Endodermal cell (in vitro differentiated cells): ENCODE measurements around the gene RDH13. TPM values are rescaled to one million over a fixed set of nuclear protein-coding genes. Genes with fewer than 3 reads are reported as not detected.

ENCODE experiments used
- DNase-seq: peaks from one replicate; pipeline ENCODE4 v3.0.0-alpha.2; 2017
- H3K27ac ChIP-seq: 2 replicates; pipeline ENCODE4 v1.5.1; 2013; ENCODE audit warnings: mild to moderate bottlenecking, low read depth, low read length, moderate library complexity
- H3K27me3 ChIP-seq: 2 replicates; pipeline ENCODE4 v1.6.1; 2013; ENCODE audit warnings: mild to moderate bottlenecking, low read length, moderate library complexity; ENCODE audit not compliant: insufficient read depth, control insufficient read depth, poor library complexity, severe bottlenecking
- H3K36me3 ChIP-seq: 2 replicates; pipeline ENCODE4 v1.7.0; 2013; ENCODE audit warnings: mild to moderate bottlenecking, low read length, moderate library complexity; ENCODE audit not compliant: control insufficient read depth, insufficient read depth
- H3K4me1 ChIP-seq: one replicate; pipeline ENCODE4 v1.7.0; 2013; ENCODE audit warnings: low read length; ENCODE audit not compliant: control insufficient read depth, insufficient read depth
- H3K4me3 ChIP-seq: 2 replicates; pipeline ENCODE4 v1.5.1; 2013; ENCODE audit warnings: mild to moderate bottlenecking, low read length, moderate library complexity
- H3K9ac ChIP-seq: 2 replicates; pipeline ENCODE4 v1.6.1; 2013; ENCODE audit warnings: mild to moderate bottlenecking, low read length, moderate library complexity; ENCODE audit not compliant: poor library complexity, severe bottlenecking; ENCODE audit errors: extremely low read depth
- H3K9me3 ChIP-seq: 2 replicates; pipeline ENCODE4 v1.6.1; 2013; ENCODE audit warnings: mild to moderate bottlenecking, low read length, moderate library complexity; ENCODE audit not compliant: control insufficient read depth
- H3K27ac Mint-ChIP-seq: 2 replicates; pipeline ENCODE4 v1.8.0; 2020; ENCODE audit warnings: mixed read lengths
- H3K27me3 Mint-ChIP-seq: 2 replicates; pipeline ENCODE4 v1.8.0; 2021; ENCODE audit warnings: mild to moderate bottlenecking, mixed read lengths; ENCODE audit not compliant: insufficient read depth
- H3K36me3 Mint-ChIP-seq: 2 replicates; pipeline ENCODE4 v1.8.0; 2020; ENCODE audit warnings: low read depth, mixed read lengths
- H3K4me1 Mint-ChIP-seq: 2 replicates; pipeline ENCODE4 v1.8.0; 2020; ENCODE audit warnings: mixed read lengths
- H3K4me3 Mint-ChIP-seq: 2 replicates; pipeline ENCODE4 v1.8.0; 2020; ENCODE audit warnings: mild to moderate bottlenecking, moderate library complexity, mixed read lengths
- H3K9me3 Mint-ChIP-seq: 2 replicates; pipeline ENCODE4 v1.8.0; 2020; ENCODE audit warnings: mild to moderate bottlenecking, mixed read lengths
- CTCF ChIP-seq: fragments of 200-600 bp; sonication (generic); conservative IDR thresholded peaks from 2 replicates; pipeline ENCODE4 v1.5.0; 2021; ENCODE audit warnings: antibody characterized with exemption, mild to moderate bottlenecking
- WGBS, 2 experiments: methylation state at CpG; one replicate each; pipeline versions ENCODE4 v1.1.5 to v1.1.7; 2013; ENCODE audit warnings: missing lambda C conversion rate in 2 of 2, mixed read lengths in 1 of 2; ENCODE audit not compliant: insufficient coverage in 1 of 2, insufficient read length in 1 of 2; 5-methylcytosine and 5-hydroxymethylcytosine counted together
- total RNA-seq, 2 donors: library from RNA; stranded (reverse); fragmentation: NEBNext Ultra II Directional in 1 of 2; extraction: Animal tissue kit (Norgen Biotek cat#: 25700) in 1 of 2; gene quantifications; 2 replicates in 1 of 2; 3 replicates in 1 of 2; pipeline ENCODE4 v1.2.1, GENCODE V29; 2021

RDH13 gene
- total RNA-seq, 2 donors from 2014 or later = 20.6 to 39.0 TPM

- no peaks in the 10 kb centered on the region for H3K27me3 ChIP-seq
- peaks cover 33% of the 10 kb centered on the region for H3K36me3 Mint-ChIP-seq
These were observed 4.0 kb downstream of the RDH13 start for GRCh38 chr19:55058781-55059610.

DNA sequence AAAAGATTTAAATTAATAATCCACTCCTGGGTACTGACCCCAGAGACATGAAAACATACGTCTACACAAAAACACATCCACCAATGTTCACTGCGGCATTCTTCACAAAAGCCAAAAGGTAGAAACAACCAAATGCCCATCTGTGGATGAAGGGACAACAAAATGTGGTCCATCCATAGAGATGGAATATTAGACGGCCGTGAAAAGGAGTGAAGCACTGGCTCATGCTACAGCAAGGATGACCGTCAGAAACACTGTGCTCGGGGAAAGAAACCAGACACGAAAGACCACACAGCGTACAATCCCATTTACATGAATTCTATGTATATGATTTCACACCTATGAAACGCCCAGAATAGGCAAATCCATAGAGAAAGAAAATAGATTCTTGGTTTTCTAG lies 6.1 kb downstream of the RDH13 start:
- 97 to 100% methylated on average over 8 to 9 of the region's 9 CpGs for WGBS, 2 experiments
- Histone ChIP-seq H3K36me3 (peaks cover 41% of the 10 kb centered on the region), H3K27ac (no peak overlapping the region), H3K9ac (no peak overlapping the region), H3K4me3 (no peak overlapping the region), H3K4me1 (no peaks in the 10 kb centered on the region), H3K27me3 (no peaks in the 10 kb centered on the region), H3K9me3 (peaks cover 5% of the 10 kb centered on the region)
- H3K4me1 Mint-ChIP-seq = no peaks in the 10 kb centered on the region
- no peak for DNase-seq
- H3K27me3 Mint-ChIP-seq = no peaks in the 10 kb centered on the region
- H3K36me3 Mint-ChIP-seq = peaks cover 50% of the 10 kb centered on the region
- H3K27ac Mint-ChIP-seq = no peak overlapping the region
- peaks cover 4% of the 10 kb centered on the region for H3K9me3 Mint-ChIP-seq
- no peak overlapping the region for H3K4me3 Mint-ChIP-seq
- no peak for TF ChIP-seq CTCF

More at GRCh38 chr19:55058781-55059610, 4.0 kb downstream of the RDH13 start:
- H3K4me3 ChIP-seq = no peak overlapping the region
- H3K27me3 Mint-ChIP-seq = peaks cover 6% of the 10 kb centered on the region
- H3K4me1 Mint-ChIP-seq = peaks cover 2% of the 10 kb centered on the region
- peak; percentile 58 for DNase-seq
- H3K4me1 ChIP-seq = no peaks in the 10 kb centered on the region
- peak overlapping the region; percentile 83 for H3K27ac Mint-ChIP-seq
- WGBS, 2 experiments = 94 to 96% methylated on average over 13 to 23 of the region's 23 CpGs
- TF ChIP-seq CTCF = peak; percentile 35
- no peak overlapping the region for H3K4me3 Mint-ChIP-seq
- H3K9me3 Mint-ChIP-seq = peaks cover 4% of the 10 kb centered on the region
- H3K9ac ChIP-seq = no peak overlapping the region
- H3K9me3 ChIP-seq = peaks cover 5% of the 10 kb centered on the region
- no peak overlapping the region for H3K27ac ChIP-seq
- peaks cover 24% of the 10 kb centered on the region for H3K36me3 ChIP-seq

DNA sequence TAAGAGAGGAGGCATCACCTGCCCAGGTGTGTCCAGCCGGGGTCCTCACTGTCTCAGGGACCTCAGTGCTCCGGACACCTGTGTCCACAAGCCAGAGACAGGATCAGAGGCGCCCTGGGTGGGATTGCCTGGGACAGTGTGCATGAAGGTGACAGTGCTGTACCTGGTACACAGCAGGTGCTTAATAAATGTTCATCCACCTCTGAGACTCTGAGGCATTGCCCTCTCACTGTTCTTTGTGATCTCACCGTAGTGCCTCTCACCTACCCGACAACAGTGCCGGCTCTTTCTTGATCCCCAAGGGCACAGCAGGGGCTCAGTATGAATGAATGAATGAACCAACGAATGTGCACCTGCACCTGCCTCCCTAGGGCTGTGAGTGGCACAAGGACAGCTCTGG lies 9.2 kb downstream of the RDH13 start:
- Histone ChIP-seq H3K4me1 (no peaks in the 10 kb centered on the region), H3K4me3 (no peak overlapping the region), H3K27ac (no peak overlapping the region), H3K9ac (no peak overlapping the region), H3K36me3 (peaks cover 64% of the 10 kb centered on the region), H3K9me3 (peaks cover 5% of the 10 kb centered on the region), H3K27me3 (no peaks in the 10 kb centered on the region)
- H3K36me3 Mint-ChIP-seq = peaks cover 74% of the 10 kb centered on the region
- no peaks in the 10 kb centered on the region for H3K4me1 Mint-ChIP-seq
- H3K27me3 Mint-ChIP-seq = no peaks in the 10 kb centered on the region
- 95 to 98% methylated on average over 6 to 7 of the region's 7 CpGs for WGBS, 2 experiments
- H3K4me3 Mint-ChIP-seq = no peak overlapping the region
- TF ChIP-seq CTCF = no peak
- H3K9me3 Mint-ChIP-seq = peaks cover 4% of the 10 kb centered on the region
- no peak for DNase-seq
- no peak overlapping the region for H3K27ac Mint-ChIP-seq
